HG02884 (cell line): Measurements from ENCODE around the gene BPIFA1.

Experiments used
- ATAC-seq: cut with Tn5 transposase; IDR thresholded peaks from one replicate; pipeline ENCODE4 v1.9.1; 2021; ENCODE audit warnings: mild to moderate bottlenecking, moderate library complexity; ENCODE audit not compliant: unreplicated experiment

The BPIFA1 gene

GRCh38 chr20:33277471-33278441 lies 42.0 kb downstream of the BPIFA1 start:
- ATAC-seq: no peak

GRCh38 chr20:33278700-33279099 lies 42.9 kb downstream of the BPIFA1 start:
- no peak for ATAC-seq

GRCh38 chr20:33279261-33279910 lies 43.6 kb downstream of the BPIFA1 start:
- no peak for ATAC-seq

GRCh38 chr20:33280000-33280680 lies 44.3 kb downstream of the BPIFA1 start:
- ATAC-seq: no peak

GRCh38 chr20:33280775-33281174 lies 45.0 kb downstream of the BPIFA1 start:
- ATAC-seq: no peak

GRCh38 chr20:33281550-33282146 lies 45.9 kb downstream of the BPIFA1 start:
- ATAC-seq: no peak

- ATAC-seq: no peak
These were observed 46.6 kb downstream of the BPIFA1 start for GRCh38 chr20:33282196-33282934.

- no peak for ATAC-seq
These were observed 47.3 kb downstream of the BPIFA1 start, which contains the start of gene BPIFB1 for GRCh38 chr20:33282991-33283555. TSS of gene BPIFB1 (plus strand) at chr20:33283214. CDS start at chr20:33286074, 2,860 bp downstream.

GRCh38 chr20:33284284-33284683 lies 48.5 kb downstream of the BPIFA1 start:
- ATAC-seq: no peak

GRCh38 chr20:33284937-33285336 lies 49.1 kb downstream of the BPIFA1 start:
- ATAC-seq: no peak

GRCh38 chr20:33285861-33286495 lies 50.2 kb downstream of the BPIFA1 start:
- no peak for ATAC-seq

- ATAC-seq: no peak
These were observed 52.1 kb downstream of the BPIFA1 start for GRCh38 chr20:33287884-33288283.

GRCh38 chr20:33290852-33291251 lies 55.1 kb downstream of the BPIFA1 start:
- ATAC-seq: no peak

GRCh38 chr20:33291416-33291815 lies 55.6 kb downstream of the BPIFA1 start:
- no peak for ATAC-seq

GRCh38 chr20:33291830-33292355 lies 56.1 kb downstream of the BPIFA1 start:
- no peak for ATAC-seq
